NCI-H146 treated with DMSO at 0.1 percent for 48 hours (cell line): ENCODE data around the gene PFN3.

Experiments used
- DNase-seq: peaks from one replicate; lab custom pipeline; 2025; ENCODE audit not compliant: unreplicated experiment; lab: John Stamatoyannopoulos, UW

The PFN3 gene

DNA sequence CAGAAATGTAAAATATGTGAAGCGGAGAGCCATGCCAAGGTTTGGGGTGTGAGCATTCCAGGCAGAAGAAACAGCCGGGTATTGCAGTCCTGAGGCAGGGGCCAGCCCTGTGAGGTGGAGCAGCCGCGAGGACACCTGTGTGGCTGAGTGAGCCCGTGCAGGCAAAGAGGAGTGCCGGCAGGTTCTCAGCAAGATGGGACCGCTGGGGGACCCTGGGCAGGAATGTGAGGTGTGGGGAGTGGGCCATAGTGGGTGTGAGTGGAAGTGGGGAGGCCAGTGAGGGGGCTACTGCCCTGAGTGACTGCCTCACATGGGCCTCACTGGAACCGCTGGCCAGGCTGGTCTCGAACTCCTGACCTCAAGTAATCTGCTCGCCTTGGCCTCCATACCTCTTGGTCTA is 38.0 kb upstream of the PFN3 start:
- no peak for DNase-seq

- DNase-seq = no peak
These were observed 37.2 kb upstream of the PFN3 start for GRCh38 chr5:177437623-177438022.

DNA sequence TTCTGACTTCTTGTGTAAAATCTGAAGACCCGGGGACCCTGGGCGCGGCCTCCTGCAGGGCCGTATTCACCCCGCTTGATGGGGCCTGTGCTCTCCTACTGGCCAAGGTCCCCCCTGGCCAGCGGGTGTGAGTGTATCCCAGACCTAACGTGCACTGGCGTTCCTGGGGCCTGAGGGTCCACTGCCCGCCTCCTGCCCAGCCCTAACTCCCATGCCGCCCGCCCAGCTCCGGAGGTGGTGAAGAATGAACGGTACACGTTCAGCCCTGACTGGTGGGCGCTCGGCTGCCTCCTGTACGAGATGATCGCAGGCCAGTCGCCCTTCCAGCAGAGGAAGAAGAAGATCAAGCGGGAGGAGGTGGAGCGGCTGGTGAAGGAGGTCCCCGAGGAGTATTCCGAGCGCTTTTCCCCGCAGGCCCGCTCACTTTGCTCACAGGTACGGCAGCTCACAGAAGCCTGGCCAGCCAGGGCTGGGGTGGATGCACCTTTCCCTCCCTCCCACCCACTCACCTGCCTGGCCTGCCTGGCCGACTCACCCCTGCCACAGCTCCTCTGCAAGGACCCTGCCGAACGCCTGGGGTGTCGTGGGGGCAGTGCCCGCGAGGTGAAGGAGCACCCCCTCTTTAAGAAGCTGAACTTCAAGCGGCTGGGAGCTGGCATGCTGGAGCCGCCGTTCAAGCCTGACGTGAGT is 35.5 kb upstream of the PFN3 start:
- no peak for DNase-seq

GRCh38 chr5:177434942-177435738 is 34.7 kb upstream of the PFN3 start:
- no peak for DNase-seq

GRCh38 chr5:177434437-177434836 is 34.0 kb upstream of the PFN3 start:
- DNase-seq = no peak

DNA sequence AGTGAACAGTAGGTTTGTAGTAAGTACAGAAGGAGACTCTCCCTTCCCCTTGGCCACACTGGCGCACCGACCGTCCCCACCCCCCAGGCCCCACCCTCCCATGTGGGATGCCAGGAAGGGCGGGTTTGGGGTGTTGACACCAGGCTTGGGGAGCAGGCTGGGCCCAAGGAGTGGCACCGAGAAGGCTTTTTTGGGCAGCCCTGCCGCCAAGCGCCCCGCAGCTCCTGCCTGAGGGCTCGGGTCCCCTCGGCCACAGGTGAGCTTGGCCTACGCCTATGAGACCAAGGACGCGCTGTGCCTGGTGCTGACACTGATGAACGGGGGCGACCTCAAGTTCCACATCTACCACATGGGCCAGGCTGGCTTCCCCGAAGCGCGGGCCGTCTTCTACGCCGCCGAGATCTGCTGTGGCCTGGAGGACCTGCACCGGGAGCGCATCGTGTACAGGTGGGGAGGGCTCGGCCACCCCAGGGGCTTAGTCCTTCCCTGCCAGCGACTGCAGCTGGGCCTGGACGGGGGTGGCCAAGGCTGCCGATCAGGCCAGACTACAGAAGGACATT is 33.3 kb upstream of the PFN3 start:
- no peak for DNase-seq

DNA sequence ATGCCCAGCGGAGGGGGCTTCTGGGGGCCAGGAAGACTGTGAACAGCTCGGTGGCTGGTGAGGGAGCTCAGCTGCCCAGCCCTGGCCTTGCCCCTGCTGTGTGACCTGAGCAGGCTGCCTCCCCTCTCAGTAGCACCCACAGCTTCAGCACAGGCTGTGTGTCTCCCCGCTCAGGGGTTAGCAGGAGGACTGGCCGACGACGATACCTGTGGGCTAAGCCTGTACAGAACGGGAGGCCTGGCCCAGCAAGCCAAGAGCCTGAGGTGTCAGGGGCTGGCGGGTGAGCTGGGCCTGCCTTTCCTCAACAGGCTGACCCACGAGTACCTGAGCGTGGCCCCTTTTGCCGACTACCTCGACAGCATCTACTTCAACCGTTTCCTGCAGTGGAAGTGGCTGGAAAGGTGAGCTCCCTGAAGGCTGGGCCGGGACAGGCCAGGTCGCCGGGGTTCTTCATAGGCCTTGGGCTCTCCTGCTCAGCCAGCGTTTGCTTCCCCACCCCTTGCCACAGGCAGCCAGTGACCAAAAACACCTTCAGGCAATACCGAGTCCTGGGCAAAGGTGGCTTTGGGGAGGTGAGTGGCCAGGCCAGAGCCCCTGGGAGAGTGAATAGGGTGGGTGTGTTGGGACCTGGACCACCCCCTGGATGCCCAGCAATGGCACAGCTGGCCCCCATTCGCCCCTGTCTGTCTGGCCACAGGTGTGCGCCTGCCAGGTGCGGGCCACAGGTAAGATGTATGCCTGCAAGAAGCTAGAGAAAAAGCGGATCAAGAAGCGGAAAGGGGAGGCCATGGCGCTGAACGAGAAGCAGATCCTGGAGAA is 32.6 kb upstream of the PFN3 start:
- DNase-seq = no peak

GRCh38 chr5:177432143-177432838 is 31.8 kb upstream of the PFN3 start:
- DNase-seq = no peak

- no peak for DNase-seq
These were observed 31.1 kb upstream of the PFN3 start for GRCh38 chr5:177431317-177432142.

GRCh38 chr5:177430972-177431316 is 30.5 kb upstream of the PFN3 start:
- DNase-seq = no peak

GRCh38 chr5:177430140-177430951 is 29.9 kb upstream of the PFN3 start:
- no peak for DNase-seq

- DNase-seq = no peak
These were observed 29.0 kb upstream of the PFN3 start for GRCh38 chr5:177429248-177430040.

- no peak for DNase-seq
These were observed 28.2 kb upstream of the PFN3 start for GRCh38 chr5:177428574-177429217.

GRCh38 chr5:177427919-177428573 is 27.6 kb upstream of the PFN3 start:
- DNase-seq = no peak

DNA sequence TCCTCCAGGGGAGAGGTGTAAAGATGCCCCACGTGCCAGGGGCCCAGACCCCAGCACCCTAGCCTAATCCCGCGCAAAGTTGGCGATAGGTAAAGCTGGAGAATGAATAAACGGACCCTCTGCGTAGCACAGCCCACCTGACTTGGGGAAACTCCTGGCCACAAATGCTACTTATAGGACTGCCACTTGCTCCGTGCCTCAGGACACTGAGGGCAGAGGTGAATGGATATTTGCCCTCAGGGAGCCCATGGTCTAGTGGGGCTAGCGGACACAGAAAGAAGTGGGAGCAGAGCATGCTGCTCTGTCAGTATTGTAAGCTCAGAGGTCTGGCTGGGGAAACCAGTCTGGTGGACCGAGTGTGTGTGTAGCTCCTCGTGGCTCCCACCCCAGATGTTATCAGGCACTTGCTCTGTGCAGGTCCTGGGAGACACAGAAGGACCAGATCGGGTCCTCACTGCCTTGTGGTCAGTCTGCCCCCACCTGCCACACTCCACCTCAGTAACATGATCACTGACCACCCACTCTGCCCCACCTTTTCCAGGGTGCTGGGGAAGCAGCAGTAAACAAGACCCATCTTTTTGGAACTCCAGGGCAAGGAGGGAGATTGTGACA is 26.9 kb upstream of the PFN3 start:
- DNase-seq = no peak

GRCh38 chr5:177426566-177427210 is 26.2 kb upstream of the PFN3 start, which contains the start of gene GRK6:
Gene GRK6 (plus strand): TSS chr5:177426676. CDS start chr5:177426846, 170 bp downstream.
- DNase-seq = no peak
